K562 (cell line): ENCODE results near the gene B3GAT1. TPM values are rescaled to one million over a fixed set of nuclear protein-coding genes. Genes with fewer than 3 reads are reported as not detected.
A peak's percentile ranks its signal among the peaks of the same experiment; 100 is the strongest.

Experiments
- ATF7 ChIP-seq: fragments of 450-650 bp; IDR thresholded peaks from 2 replicates; pipeline ENCODE4 v1.7.1; 2014; ENCODE audit warnings: mild to moderate bottlenecking, moderate library complexity
- BRCA1 ChIP-seq, 2 experiments: fragments of 450-650 bp in 1 of 2; sonication (generic) in 1 of 2; formaldehyde crosslinking in 1 of 2; IDR thresholded peaks; 2 replicates each; pipeline versions ENCODE4 v1.5.0 to v1.6.1; 2017 to 2020; ENCODE audit warnings: mild to moderate bottlenecking in 1 of 2, missing genetic modification reagents in 1 of 2
- CCNT2 ChIP-seq: IDR thresholded peaks from 2 replicates; pipeline ENCODE4 v1.6.1; 2011; ENCODE audit warnings: borderline replicate concordance, low read depth, mild to moderate bottlenecking, moderate library complexity, mixed read lengths, low read length; ENCODE audit not compliant: insufficient read length; ENCODE audit errors: extremely low read depth
- DACH1 ChIP-seq: fragments of 450-650 bp; IDR thresholded peaks from 2 replicates; pipeline ENCODE4 v1.6.1; 2018; ENCODE audit not compliant: partially characterized antibody
- ETV6 ChIP-seq, 3 experiments: fragments of 150-350 bp in 1 of 3; sonication (generic) in 1 of 3; formaldehyde crosslinking in 1 of 3; IDR thresholded peaks; 2 replicates each; pipeline versions ENCODE4 v1.6.1 to v1.8.0; 2014 to 2022; ENCODE audit warnings: borderline replicate concordance in 2 of 3, low read depth in 2 of 3, antibody characterized with exemption in 1 of 3, low read length in 1 of 3, mild to moderate bottlenecking in 1 of 3, missing genetic modification reagents in 1 of 3
- FOXA3 ChIP-seq, 2 experiments: fragments of 450-650 bp in 1 of 2; sonication (generic) in 1 of 2; formaldehyde crosslinking; IDR thresholded peaks in 1 of 2; conservative IDR thresholded peaks in 1 of 2; 2 replicates each; pipeline versions ENCODE4 v1.4.0 to v1.8.0; 2020 to 2022; ENCODE audit warnings: mild to moderate bottlenecking in 2 of 2, missing genetic modification reagents in 1 of 2
- ILK ChIP-seq: fragments of 450-650 bp; IDR thresholded peaks from 2 replicates; pipeline ENCODE4 v1.6.1; 2016; ENCODE audit warnings: missing genetic modification characterization, low read depth, mild to moderate bottlenecking, missing compliant biosample characterization, moderate library complexity, borderline replicate concordance
- MAZ ChIP-seq, 2 experiments: fragments of 450-650 bp in 1 of 2; sonication (generic) in 1 of 2; formaldehyde crosslinking; IDR thresholded peaks in 1 of 2; conservative IDR thresholded peaks in 1 of 2; 2 replicates each; pipeline versions ENCODE4 v1.4.0 to v1.5.0; 2020; ENCODE audit warnings: mild to moderate bottlenecking in 1 of 2, missing genetic modification reagents in 1 of 2
- POLR2AphosphoS5 ChIP-seq: IDR thresholded peaks from 2 replicates; pipeline ENCODE4 v1.6.1; 2011; ENCODE audit warnings: mild to moderate bottlenecking, low read depth, low read length, moderate library complexity; ENCODE audit not compliant: control insufficient read depth, insufficient read depth
- ZKSCAN8 ChIP-seq: fragments of 200-800 bp; sonication (Bioruptor generic); IDR thresholded peaks from 2 replicates; pipeline ENCODE4 v1.6.1; 2016; ENCODE audit warnings: missing genetic modification characterization, missing compliant biosample characterization
- ZNF431 ChIP-seq: sonication (generic); formaldehyde crosslinking; IDR thresholded peaks from 2 replicates; pipeline ENCODE4 v1.8.0; 2022; ENCODE audit warnings: mild to moderate bottlenecking, missing genetic modification reagents
- polyA plus RNA-seq, 8 experiments: library from polyadenylated mRNA; depleted of rRNA in 4 of 8; stranded (reverse) in 5 of 8; unstranded in 3 of 8; fragments of >200 nt; fragmentation: Nextera tagmentation in 2 of 8; fragmentation: Illumina TruSeq in 1 of 8; extraction: Ambion mirVana in 2 of 8; extraction: Trizol in 1 of 8; gene quantifications; 2 replicates each; pipeline versions ENCODE4 v1.2.1 to v1.2.3, GENCODE V29; 2011 to 2014; ENCODE audit warnings: inconsistent platforms in 1 of 8, missing spikeins in 1 of 8
- total RNA-seq, 7 experiments: library from RNA; depleted of rRNA in 6 of 7; stranded (reverse); fragments of >200 nt in 6 of 7; fragmentation: Illumina TruSeq in 2 of 7; extraction: Trizol in 2 of 7; gene quantifications; 2 replicates each; pipeline versions ENCODE4 v1.2.1 to v1.2.3, GENCODE V29; 2011 to 2021; ENCODE audit warnings: low replicate concordance in 1 of 7
- TF ChIP-seq, protein P1 (sequence below), 2 experiments: fragments of 450-650 bp; IDR thresholded peaks; 2 replicates each; pipeline ENCODE4 v1.6.1; 2016
- TF ChIP-seq, protein P2 (sequence below): conservative IDR thresholded peaks from 2 replicates; pipeline ENCODE4 v1.6.1; 2011; ENCODE audit warnings: low read depth, mild to moderate bottlenecking, low read length; ENCODE audit not compliant: control insufficient read depth
- TF ChIP-seq, protein P3 (sequence below), 2 experiments: fragments of 450-650 bp in 1 of 2; sonication (generic) in 1 of 2; formaldehyde crosslinking; conservative IDR thresholded peaks; 2 replicates each; pipeline versions ENCODE4 v1.4.0 to v1.8.1; 2020 to 2022; ENCODE audit warnings: mild to moderate bottlenecking in 1 of 2, missing genetic modification reagents in 1 of 2
- TF ChIP-seq, protein P4 (sequence below): sonication (generic); formaldehyde crosslinking; IDR thresholded peaks from 2 replicates; pipeline ENCODE4 v1.8.0; 2022; ENCODE audit warnings: mild to moderate bottlenecking, missing genetic modification reagents, borderline replicate concordance
- TF ChIP-seq, protein P5 (sequence below): sonication (generic); formaldehyde crosslinking; IDR thresholded peaks from 2 replicates; pipeline ENCODE4 v1.8.0; 2022; ENCODE audit warnings: missing genetic modification reagents, mild to moderate bottlenecking, moderate library complexity, borderline replicate concordance

Gene B3GAT1
- total and polyA plus RNA-seq, 9 of the 15 experiments (the other 6 are each of a cell fraction or from before 2014, with no cell fraction given) = 0.01 to 0.53 (median 0.14) TPM; not detected in 1

DNA sequence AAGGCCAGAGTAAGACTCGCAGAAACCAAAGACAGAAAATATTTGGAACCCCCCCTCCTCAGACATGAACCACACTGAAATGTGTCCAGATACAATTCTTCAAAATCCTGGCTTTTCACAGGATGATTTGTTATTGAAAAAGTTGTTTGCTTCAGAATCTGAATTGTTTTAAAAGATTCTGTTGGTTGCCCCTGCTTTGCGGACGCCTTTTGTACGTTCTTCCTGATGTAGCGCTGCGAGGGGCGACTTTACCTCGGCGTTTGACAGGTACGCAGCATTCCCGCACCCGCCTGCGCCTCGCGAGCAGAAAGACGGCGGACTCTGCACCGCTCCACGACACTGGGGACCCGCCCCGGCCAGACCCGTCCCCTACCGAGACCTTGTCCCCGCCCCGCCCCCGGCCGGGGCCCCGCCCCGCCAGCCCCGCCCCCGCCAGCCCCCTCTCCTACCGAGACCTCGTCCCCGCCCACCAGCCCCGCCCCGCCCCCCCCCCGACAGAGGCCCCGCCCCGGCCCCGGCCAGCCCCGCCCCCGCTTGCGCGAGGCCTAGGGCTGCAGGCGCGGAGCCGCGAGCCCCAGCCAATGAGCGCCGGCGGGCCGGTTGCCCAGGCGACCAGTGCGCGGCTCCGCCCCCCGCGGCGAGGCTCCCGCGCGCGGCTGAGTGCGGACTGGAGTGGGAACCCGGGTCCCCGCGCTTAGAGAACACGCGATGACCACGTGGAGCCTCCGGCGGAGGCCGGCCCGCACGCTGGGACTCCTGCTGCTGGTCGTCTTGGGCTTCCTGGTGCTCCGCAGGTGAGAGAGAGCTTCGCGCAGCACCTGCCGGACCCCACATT lies 80.5 kb downstream of the B3GAT1 start, which contains the start of gene GLB1L2 (continued):
- TF ChIP-seq, protein P1, sequence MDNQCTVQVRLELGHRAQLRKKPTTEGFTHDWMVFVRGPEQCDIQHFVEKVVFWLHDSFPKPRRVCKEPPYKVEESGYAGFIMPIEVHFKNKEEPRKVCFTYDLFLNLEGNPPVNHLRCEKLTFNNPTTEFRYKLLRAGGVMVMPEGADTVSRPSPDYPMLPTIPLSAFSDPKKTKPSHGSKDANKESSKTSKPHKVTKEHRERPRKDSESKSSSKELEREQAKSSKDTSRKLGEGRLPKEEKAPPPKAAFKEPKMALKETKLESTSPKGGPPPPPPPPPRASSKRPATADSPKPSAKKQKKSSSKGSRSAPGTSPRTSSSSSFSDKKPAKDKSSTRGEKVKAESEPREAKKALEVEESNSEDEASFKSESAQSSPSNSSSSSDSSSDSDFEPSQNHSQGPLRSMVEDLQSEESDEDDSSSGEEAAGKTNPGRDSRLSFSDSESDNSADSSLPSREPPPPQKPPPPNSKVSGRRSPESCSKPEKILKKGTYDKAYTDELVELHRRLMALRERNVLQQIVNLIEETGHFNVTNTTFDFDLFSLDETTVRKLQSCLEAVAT (IDR thresholded peaks at IDR 0.05) = no peak
- no peak for TF ChIP-seq ILK (tag)
- peak; percentile 84 for TF ChIP-seq ZNF431 (CRISPR knock-in tag)
- TF ChIP-seq ATF7 = 0 out of 2 replicates have a peak, but pooled peaks have one; percentile 20
- no peak for TF ChIP-seq ZKSCAN8 (CRISPR knock-in tag)
- TF ChIP-seq, protein P2, sequence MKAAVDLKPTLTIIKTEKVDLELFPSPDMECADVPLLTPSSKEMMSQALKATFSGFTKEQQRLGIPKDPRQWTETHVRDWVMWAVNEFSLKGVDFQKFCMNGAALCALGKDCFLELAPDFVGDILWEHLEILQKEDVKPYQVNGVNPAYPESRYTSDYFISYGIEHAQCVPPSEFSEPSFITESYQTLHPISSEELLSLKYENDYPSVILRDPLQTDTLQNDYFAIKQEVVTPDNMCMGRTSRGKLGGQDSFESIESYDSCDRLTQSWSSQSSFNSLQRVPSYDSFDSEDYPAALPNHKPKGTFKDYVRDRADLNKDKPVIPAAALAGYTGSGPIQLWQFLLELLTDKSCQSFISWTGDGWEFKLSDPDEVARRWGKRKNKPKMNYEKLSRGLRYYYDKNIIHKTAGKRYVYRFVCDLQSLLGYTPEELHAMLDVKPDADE = peak; percentile 91
- TF ChIP-seq, protein P3, sequence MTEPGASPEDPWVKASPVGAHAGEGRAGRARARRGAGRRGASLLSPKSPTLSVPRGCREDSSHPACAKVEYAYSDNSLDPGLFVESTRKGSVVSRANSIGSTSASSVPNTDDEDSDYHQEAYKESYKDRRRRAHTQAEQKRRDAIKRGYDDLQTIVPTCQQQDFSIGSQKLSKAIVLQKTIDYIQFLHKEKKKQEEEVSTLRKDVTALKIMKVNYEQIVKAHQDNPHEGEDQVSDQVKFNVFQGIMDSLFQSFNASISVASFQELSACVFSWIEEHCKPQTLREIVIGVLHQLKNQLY (CRISPR knock-in tag; conservative IDR thresholded peaks at IDR 0.05) = no peak
- TF ChIP-seq ETV6 (IDR thresholded peaks at IDR 0.05; ENCODE audit: borderline replicate concordance in 1 of 2, low read depth in 2 of 2, low read length in 1 of 2) = no peak
- TF ChIP-seq ETV6 (CRISPR knock-in tag; IDR thresholded peaks at IDR 0.05; ENCODE audit: borderline replicate concordance) = peak; percentile 24; the same call in 1 of the 2 replicates
- TF ChIP-seq, protein P4, sequence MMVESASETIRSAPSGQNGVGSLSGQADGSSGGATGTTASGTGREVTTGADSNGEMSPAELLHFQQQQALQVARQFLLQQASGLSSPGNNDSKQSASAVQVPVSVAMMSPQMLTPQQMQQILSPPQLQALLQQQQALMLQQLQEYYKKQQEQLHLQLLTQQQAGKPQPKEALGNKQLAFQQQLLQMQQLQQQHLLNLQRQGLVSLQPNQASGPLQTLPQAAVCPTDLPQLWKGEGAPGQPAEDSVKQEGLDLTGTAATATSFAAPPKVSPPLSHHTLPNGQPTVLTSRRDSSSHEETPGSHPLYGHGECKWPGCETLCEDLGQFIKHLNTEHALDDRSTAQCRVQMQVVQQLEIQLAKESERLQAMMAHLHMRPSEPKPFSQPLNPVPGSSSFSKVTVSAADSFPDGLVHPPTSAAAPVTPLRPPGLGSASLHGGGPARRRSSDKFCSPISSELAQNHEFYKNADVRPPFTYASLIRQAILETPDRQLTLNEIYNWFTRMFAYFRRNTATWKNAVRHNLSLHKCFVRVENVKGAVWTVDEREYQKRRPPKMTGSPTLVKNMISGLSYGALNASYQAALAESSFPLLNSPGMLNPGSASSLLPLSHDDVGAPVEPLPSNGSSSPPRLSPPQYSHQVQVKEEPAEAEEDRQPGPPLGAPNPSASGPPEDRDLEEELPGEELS (CRISPR knock-in tag) = peak; percentile 63; the same call in 1 of the 2 replicates
- TF ChIP-seq, protein P5, sequence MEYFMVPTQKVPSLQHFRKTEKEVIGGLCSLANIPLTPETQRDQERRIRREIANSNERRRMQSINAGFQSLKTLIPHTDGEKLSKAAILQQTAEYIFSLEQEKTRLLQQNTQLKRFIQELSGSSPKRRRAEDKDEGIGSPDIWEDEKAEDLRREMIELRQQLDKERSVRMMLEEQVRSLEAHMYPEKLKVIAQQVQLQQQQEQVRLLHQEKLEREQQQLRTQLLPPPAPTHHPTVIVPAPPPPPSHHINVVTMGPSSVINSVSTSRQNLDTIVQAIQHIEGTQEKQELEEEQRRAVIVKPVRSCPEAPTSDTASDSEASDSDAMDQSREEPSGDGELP (CRISPR knock-in tag) = peak; percentile 63
- no peak for TF ChIP-seq DACH1
- TF ChIP-seq BRCA1 (IDR thresholded peaks at IDR 0.05) = no peak
- peak; percentile 82; the same call in 1 of the 2 replicates for TF ChIP-seq BRCA1 (CRISPR knock-in tag; IDR thresholded peaks at IDR 0.05)
- TF ChIP-seq POLR2AphosphoS5 = no peak
- TF ChIP-seq CCNT2 = peak; percentile 42
- TF ChIP-seq MAZ (CRISPR knock-in tag; conservative IDR thresholded peaks at IDR 0.05 in 1 of 2, IDR thresholded peaks at IDR 0.05 in 1 of 2) = 0 out of 4 replicates have a peak, but pooled peaks of 1 of the 2 experiments have one; percentile 19
- peak in 1 of 2 experiments; percentile 47; a peak in 1 of 4 replicates for TF ChIP-seq FOXA3 (CRISPR knock-in tag; conservative IDR thresholded peaks at IDR 0.05 in 1 of 2, IDR thresholded peaks at IDR 0.05 in 1 of 2)
